HG03439 (cell line): ENCODE data around the gene DENND5B.

ENCODE experiments used
- ATAC-seq: cut with Tn5 transposase; IDR thresholded peaks from one replicate; pipeline ENCODE4 v1.9.1; 2021; ENCODE audit warnings: mild to moderate bottlenecking, moderate library complexity; ENCODE audit not compliant: unreplicated experiment

DENND5B gene

DNA sequence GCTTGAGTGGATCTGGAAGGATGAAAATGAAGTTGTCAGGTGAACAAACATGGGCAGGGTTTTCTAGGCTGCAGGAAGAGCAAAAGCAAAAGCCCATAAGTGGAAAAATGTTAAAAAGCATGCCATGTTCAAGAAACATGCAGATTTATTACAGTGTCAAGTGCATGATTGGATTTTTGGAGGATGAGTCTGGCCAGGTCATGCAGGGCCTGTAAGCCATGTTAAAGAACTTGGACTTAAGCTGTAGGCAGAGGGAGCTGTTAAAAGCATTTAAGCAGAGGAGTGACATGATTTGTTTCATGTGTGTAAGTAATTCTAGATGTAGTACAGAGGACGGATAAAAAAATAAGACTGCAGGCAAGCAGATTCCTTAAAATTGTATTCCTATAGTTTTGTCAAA, 248.7 kb downstream of the DENND5B start:
- ATAC-seq = no peak

GRCh38 chr12:31339831-31340622, 250.9 kb downstream of the DENND5B start:
- no peak for ATAC-seq

DNA sequence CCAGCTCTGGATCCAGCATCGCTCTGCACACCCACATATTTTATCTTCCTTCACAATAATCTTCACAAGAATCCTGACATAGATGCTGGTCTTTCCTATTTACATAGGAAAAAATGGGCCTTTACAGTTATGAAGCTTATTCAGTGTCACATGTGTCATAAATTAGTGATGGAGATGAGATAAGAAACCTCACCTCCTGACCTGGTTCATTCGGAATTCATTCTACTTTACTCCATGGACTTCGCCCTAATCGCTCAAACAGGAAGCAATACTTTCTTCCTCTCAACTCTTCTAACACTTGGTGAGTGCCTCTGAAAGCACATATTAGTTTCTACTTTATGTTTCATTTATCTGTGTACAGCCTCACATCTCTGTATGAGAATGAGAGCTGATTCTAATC, 253.0 kb downstream of the DENND5B start:
- ATAC-seq = no peak
